GM19372 (cell line): ENCODE results near the gene TMEM207.

ENCODE experiments used
- ATAC-seq: cut with Tn5 transposase; IDR thresholded peaks from one replicate; pipeline ENCODE4 v1.9.1; 2021; ENCODE audit warnings: mild to moderate bottlenecking, low read depth, moderate library complexity; ENCODE audit not compliant: unreplicated experiment

TMEM207 gene

DNA sequence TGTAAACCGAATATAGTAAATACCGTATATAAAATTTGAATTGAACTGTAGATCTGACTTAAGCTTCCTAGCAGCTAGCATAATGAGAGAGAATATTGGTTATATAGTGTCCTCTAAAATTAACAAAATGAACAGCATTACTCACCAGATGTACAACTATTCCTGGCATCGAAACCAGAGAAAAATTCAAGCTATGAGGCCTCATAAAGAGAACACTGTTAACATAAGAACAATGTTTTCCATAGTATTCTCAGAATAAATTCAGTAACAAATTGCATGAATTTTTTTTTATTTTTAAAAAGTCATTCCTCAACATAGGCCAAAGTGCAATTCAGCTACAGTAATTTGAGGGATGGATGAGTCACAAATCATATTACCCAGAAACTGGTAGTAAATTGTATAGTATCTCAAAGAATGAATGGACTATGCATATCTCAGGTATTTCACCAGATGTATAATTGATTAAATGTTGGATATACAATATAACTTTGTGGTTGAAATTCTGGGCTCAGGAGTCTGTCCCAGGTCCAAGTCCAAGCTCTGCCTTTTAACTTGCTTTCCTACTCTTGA lies 5.0 kb downstream of the TMEM207 start:
- ATAC-seq: no peak

GRCh38 chr3:190444006-190444405 lies 5.7 kb downstream of the TMEM207 start:
- no peak for ATAC-seq

DNA sequence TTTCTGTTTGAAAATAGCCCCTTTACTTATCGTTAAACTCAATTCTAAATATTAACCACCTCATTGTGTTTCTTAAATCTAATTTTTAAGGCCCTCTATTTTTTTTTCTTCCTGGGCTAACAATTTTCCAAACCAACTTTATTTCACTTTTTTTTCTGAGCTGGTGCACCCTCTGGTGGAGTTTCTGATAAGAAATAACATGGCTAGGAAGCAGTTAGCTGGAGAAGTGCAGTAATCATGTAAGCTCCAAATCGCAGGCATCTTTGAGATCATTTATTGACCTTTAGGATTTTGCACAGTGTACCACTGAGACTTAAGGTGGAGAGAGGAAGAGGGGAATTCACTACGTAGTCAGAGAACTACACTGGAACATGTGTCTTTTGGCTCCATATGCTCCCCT lies 6.4 kb downstream of the TMEM207 start:
- ATAC-seq: no peak

DNA sequence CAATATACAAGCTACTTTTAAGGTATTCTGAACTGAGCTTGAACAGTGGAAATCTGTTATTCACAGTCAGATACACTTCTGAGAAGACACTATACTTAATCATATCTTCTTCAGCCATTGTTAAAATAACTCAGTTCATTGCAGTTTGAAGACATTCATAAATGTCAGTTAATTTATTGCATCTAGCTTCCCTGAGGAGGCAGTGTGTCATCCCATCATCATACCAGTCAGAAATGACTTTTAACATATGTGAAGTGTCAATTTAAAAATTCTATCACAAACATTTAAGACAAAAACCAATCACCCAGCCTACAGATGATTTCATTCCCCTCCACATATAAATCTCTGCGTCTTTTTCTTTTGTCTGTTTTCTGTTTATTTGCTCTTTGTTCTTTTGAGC lies 7.5 kb downstream of the TMEM207 start:
- no peak for ATAC-seq

DNA sequence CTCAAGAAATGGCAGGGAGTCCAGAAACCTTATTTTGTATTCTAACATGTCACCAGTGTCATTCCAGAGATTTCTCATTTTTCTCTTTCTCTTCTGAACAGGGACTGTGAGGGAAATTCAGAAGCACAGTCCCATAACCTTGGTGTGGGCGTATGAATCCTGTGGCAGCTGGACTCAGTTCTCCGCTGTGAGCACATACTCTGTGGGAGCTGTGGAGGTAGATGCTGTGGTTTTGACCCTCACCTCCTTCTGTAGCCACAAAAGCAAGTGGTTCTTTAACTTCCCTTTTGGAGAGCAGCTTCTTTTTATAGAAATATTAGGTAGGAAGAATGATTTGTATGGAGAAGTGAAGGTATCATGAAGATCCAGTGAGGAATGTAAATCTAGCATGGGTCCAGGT lies 13.4 kb downstream of the TMEM207 start:
- ATAC-seq: no peak

GRCh38 chr3:190435618-190436017 lies 14.1 kb downstream of the TMEM207 start:
- ATAC-seq: no peak

GRCh38 chr3:190433626-190434025 lies 16.1 kb downstream of the TMEM207 start:
- no peak for ATAC-seq

GRCh38 chr3:190432216-190432615 lies 17.5 kb downstream of the TMEM207 start:
- ATAC-seq: no peak

DNA sequence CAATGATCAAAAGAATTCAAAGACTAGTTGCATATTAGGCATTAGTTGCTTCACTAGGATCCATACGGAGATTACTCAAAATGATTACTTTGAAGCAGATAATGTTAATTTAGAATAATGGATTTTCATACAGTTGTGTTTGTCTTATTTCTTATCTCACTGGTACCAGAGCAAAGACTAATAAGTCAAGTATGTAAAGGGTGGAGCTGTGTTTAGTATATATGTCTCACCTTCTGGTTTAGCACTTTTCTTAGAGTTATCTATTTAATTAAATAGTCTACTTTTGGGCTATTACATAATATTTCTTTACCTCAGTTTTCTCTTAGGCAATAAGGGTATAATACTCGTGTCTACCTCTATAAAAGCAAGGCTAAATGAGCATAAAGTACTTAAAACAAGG lies 18.8 kb downstream of the TMEM207 start:
- ATAC-seq: no peak

GRCh38 chr3:190429681-190430080 lies 20.0 kb downstream of the TMEM207 start:
- ATAC-seq: no peak

- ATAC-seq: no peak
Observed at GRCh38 chr3:190426806-190427507, 22.7 kb downstream of the TMEM207 start.

- no peak for ATAC-seq
Observed at GRCh38 chr3:190425833-190426232, 23.9 kb downstream of the TMEM207 start.

- peak; percentile 76 for ATAC-seq
Observed at GRCh38 chr3:190424478-190425439, 24.9 kb downstream of the TMEM207 start.

DNA sequence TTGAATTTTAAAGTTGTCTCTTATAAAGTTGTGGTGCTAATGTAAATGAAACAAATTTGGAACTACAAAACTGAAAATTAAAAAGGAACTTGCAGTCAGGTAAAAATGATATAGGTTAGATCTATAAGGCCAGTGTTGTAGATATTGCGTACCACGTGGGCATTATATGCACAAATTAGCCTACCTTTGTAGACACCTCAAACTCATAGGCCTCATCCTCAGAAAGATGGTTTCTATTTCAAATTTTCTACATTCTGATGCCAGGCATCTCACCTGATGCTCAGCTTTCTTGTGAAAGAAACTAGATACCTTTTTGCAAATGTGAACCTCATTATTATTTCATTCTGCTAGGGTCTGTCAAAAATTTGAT lies 25.6 kb downstream of the TMEM207 start:
- peak; percentile 6 for ATAC-seq

DNA sequence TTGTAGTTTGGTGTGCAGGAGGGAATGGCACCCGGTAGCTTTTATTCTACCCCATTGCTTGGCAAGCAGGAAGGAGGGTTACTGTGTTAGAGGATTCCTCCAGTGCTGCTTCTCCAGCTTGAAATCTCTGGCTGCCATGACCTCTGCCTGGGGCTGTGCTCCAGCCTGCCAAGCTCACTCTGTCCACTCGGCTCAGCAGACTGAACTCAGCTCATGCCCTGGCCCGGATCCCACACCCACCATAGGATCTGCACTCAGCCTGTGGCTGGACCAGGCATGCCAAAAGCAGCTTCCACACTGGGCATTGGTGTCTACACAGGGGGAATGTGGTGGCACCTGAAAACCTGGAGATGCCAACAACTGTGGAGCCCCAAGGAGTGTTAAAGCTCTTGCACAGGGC lies 35.4 kb downstream of the TMEM207 start:
- no peak for ATAC-seq

DNA sequence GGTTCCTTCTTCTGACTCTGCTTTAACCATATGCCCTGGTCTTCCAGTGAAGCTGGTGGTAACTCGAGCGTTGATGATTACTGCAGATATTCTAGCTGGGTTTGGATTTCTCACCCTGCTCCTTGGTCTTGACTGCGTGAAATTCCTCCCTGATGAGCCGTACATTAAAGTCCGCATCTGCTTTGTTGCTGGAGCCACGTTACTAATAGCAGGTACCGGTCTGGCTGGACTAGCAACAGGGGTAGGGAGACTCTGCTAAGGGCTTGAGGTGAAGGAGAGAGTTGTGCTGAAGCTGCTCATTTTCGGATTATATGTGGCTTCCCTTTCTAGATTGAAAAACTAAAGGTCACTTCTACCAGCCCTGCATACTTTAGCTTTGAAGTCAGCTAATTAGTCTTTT lies 45.0 kb downstream of the TMEM207 start:
- ATAC-seq: no peak

GRCh38 chr3:190401963-190402362 lies 47.7 kb downstream of the TMEM207 start:
- no peak for ATAC-seq

DNA sequence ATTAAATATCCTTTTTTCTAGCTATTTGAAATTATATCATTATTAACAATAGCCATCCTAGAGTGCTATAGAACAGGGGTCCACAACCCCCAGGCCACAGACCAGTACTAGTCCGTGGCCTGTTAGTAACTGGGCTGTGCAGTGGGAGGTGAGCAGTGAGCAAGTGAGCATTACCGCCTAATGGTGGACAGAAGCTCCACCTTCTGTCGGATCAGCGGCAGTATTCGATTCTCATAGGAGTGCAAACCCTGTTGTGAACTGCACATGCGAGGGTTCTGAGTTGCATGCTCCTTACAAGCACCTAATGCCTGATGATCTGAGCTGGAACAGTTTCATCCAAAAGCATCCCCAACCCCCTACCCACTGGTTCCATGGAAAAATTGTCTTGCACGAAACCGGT lies 50.0 kb downstream of the TMEM207 start:
- no peak for ATAC-seq

DNA sequence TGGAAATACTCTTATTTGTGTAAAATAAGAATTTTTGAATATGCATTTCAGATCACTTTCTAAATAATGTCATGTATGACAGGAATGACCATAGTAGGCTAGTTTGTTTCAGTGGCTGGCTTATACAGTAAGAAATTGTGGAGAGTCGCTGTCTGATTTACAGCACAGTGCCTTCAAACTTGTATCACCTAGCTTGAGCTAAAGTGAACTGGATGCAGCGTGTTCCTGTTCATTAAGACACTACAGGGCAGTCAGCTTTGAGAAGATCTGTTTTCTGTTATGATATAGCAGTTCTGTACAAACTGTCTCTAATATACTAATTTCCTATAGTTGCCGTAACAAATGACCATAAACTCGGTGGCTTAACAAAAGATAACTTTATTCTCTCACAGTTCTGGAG lies 51.8 kb downstream of the TMEM207 start:
- ATAC-seq: no peak

DNA sequence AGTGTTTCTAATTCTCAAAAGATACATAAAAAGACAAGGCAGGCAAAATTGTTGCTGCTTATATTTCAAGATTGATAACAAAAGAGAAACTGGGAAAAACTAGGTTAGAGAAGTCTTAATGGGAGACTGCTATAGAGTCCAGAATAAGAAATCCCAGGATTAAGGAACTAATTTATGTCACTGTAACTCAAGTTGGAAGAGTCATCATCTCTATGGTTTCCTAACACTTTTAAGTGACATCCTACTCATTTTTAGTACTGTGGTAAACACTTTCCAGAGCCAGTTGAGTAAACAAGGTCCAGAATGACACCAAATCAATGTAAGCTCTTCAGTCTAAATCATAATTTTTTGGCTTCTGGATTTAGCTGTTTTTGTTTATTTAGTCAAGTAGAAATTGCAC lies 53.7 kb downstream of the TMEM207 start:
- no peak for ATAC-seq

GRCh38 chr3:190388703-190389102 lies 61.0 kb downstream of the TMEM207 start:
- no peak for ATAC-seq
